T follicular helper cell (primary cell): Measurements from ENCODE around the gene ZNF77.
"Not testable (repeated sequence)": the region's sequence is repeated elsewhere in the genome, so short reads cannot be mapped to it uniquely, and the experiment has no call there.

ENCODE experiments used
- DNase-seq: peaks from one replicate; pipeline ENCODE4 v3.0.0-alpha.2; 2020; ENCODE audit warnings: low read depth

The ZNF77 gene

DNA sequence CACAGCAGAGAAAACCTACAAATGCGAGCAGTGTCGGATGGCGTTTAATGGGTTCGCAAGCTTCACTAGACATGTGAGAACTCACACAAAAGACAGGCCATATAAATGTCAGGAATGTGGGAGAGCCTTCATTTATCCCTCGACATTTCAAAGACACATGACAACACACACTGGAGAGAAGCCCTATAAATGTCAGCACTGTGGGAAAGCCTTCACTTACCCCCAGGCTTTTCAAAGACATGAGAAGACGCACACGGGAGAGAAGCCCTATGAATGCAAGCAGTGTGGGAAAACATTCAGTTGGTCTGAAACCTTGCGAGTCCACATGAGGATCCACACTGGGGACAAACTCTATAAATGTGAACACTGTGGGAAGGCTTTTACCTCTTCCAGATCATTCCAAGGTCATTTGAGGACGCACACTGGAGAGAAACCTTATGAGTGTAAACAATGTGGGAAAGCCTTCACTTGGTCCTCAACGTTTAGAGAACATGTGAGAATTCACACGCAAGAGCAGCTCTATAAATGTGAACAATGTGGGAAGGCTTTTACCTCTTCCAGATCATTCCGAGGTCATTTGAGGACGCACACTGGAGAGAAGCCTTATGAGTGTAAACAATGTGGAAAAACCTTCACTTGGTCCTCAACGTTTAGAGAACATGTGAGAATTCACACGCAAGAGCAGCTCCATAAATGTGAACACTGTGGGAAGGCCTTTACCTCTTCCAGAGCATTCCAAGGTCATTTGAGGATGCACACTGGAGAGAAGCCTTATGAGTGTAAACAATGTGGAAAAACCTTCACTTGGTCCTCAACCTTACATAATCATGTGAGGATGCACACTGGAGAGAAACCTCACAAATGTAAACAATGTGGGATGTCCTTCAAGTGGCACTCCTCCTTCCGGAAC, 27.2 kb downstream of the ZNF77 start:
- no peak for DNase-seq

DNA sequence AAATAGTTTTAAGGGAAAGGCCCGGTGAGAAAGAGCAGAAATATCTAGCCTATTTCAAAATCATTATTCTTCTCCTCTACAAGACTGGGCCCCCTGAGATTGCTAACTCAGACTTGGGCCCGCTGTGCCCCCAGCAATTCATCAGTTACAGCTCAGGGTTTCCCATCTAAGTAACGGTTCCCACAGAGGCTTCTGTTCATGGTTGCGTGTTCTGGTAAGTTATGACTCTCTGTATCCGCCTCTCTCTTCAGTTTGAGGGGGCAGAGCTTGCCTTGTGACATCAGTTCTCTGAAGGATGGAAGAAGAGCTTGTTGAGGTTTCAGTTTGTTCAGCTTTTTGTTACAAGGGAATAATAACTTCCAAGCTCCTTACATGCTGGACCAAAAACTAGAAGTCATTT, 32.5 kb downstream of the ZNF77 start:
- DNase-seq = no peak

GRCh38 chr19:2906631-2907195, 38.1 kb downstream of the ZNF77 start:
- no peak for DNase-seq

DNA sequence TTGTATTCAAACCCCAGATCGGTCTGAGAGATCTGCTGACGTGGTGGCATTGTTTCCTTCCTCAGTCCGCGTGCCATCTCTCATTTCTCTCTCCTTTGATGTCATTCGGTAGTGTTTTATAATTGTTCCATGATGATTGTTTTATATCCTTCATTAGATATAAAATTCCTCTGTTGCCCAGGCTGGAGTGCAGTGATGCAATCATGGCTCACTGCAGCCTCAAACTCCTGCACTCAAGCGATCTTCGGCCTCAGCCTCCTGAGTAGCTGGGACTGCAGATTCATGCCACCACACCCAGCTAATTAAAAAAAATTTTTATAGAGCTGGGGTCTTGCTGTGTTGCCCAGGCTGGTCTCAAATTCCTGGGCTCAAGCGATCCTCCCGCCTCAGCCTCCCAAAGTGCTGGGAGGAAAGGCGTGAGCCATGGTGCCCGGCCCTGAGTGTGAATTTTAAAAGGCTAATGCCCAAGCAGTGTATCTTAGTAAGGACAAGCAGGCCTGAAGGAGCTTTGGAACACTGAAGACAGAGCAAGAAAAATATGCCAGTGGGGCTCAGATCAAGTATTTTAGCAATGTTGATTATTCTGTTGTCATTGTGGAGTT, 38.8 kb downstream of the ZNF77 start:
- DNase-seq = no peak

- not testable (repeated sequence) for DNase-seq
Observed at GRCh38 chr19:2903326-2903725, 41.4 kb downstream of the ZNF77 start.

DNA sequence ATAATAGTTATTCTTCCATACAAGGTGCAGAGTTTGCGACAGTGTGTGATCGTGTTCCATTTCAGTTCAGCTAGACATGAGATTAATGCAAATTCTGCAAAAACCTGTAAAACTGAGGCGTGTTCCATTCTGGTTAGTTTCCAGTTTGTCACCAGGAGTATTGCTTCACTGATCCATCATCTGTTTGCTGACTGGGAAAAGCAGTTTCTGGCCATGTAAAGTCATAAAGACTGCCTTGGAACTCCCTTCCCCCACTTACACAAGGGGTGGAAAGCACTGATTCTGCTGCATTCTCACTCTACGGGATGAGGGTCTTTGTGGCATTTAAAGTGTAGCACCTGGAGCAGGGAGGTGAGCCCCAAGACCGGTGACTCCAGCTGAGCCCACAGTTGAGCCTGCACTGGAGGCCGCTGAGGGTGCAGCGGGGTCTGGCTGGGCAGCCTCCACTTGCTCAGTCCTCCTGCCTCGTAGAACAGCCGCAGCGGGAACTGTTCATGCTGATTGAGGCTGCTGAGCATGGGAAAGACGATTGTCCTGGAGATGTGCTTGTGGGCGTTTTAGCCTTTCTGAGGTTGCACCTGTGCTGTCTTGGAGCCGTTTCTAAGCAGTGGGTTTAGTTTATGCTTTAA, 42.1 kb downstream of the ZNF77 start:
- DNase-seq = no peak

DNA sequence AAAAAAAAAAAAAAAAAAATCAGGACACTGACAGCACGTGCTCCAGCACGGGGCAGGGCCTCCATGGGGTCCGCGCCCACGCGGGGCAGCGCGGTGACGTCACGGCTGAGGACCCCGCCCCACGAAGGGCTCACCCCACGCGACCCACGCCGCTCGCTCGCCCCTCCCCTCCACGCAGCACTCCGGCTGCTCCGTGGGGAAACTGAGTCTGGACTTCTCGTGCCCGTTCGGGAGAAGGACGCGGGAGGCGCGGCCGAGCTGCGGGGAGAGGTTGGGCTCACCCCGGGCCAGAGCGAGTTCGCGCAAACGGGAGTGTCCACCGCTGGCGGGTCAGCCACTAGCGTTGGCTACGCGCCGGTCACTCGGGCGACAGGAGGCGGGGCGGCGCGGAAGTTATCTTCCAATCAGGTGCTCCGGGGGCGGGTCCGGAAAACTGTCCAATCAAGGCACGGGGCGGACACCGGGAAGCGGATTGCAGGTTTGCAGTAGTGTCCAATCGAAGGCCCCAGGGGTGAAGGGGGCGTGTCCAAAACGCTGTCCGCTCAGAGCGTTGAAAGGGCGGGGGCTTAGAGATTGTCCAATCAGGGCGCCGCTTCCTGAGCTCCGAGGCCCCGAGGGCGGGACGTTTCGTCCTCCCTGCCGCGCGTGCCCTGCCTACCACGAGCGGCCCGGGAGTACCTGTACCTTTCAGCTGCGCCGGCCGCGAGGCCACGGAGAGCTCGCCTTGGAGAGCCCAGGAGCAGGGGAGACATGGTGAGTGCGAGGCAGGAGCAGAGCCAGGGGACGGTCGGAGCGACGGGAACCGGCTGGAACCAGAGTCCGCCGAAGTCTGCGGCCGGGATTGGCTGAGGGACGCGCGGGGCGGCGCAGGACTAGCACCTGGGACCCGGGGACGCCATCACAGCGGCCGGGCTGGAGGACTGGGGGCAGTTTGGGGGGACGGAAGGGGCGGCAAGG, 44.2 kb downstream of the ZNF77 start, which contains the start of gene ZNF57:
Gene ZNF57 (plus strand): TSS at position 633 of the 957 bp plus-strand sequence. CDS start 118 bp downstream, at position 751.
- DNase-seq = peak; percentile 95

- DNase-seq = no peak
Observed at GRCh38 chr19:2896694-2897093, 48.1 kb downstream of the ZNF77 start.

- DNase-seq = not testable (repeated sequence)
Observed at GRCh38 chr19:2890531-2890930, 54.2 kb downstream of the ZNF77 start.

GRCh38 chr19:2888731-2889224, 56.0 kb downstream of the ZNF77 start:
- DNase-seq = peak; percentile 26

DNA sequence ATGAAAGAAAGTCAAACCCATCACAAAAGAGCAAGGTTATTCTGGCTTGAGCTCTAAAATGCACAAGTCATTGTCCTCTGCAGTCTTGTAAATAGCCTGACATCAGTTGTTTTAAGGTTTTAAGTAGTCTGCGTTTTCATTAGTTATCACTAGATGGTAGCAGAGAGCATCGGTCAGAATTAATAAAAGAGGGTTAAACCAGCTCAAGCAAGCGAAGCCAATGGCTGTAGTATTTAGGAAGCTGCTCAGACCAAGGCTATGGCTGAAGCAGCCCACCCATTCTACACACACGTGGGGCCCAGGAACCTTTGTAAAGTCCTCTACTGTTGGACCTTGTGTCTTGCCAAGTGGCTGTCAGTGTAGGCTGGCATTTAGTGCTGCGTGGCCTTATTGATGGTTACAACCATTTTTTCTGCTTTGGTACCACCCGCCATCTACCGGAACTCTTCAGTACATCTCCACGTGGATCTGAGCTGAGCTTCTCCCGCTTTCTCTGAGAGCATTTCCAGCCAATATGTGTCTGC, 57.3 kb downstream of the ZNF77 start:
- DNase-seq = no peak

- no peak for DNase-seq
Observed at GRCh38 chr19:2885736-2886135, 59.0 kb downstream of the ZNF77 start.

DNA sequence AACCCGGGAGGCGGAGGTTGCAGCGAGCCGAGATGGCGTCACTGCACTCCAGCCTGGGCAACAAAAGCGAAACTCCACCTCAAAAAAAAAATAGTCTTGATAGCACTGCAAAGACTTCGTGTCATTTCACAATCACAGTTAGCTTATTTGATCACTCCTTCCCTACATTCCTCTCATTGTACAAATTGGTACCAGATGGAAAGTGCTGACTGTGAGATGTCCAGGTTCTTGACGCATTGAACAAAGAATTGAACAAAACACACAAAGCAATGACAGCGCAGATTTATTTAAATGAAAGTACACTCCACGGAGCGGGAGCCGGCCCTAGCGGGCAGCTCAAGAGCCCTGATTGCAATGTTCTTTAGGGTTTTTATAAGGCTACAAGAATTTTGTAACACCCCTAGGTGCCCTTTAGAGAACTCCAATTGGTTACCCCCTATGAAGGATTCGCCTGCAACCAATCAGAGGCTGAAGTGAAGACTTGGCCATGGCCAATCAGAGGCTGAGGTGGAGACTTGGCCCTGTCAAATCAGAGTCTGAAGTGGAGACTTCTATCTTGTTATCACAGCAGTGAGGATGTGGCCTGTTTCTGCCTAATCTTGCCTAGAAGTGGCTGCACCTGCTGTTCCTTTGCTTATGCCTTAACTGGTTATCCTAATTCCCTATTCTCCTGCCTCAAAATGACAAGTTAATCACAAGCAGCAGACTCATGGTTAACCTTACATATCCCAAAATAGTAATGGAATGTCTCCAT, 60.9 kb downstream of the ZNF77 start:
- no peak for DNase-seq
